Hematopoietic multipotent progenitor cell treated with erythropoietin and hydrocortisone succinate and interleukin-3 and kit ligand, for 8 days (in vitro differentiated cells): Measurements from ENCODE around the gene ADD2.
A peak's percentile ranks its signal among the peaks of the same experiment; 100 is the strongest.

Experiments
- DNase-seq: peaks from one replicate; pipeline ENCODE4 v3.0.0-alpha.2; 2015

The ADD2 gene

GRCh38 chr2:70784320-70784719 lies 16.3 kb upstream of the ADD2 start:
- no peak for DNase-seq

GRCh38 chr2:70779911-70780545 lies 12.0 kb upstream of the ADD2 start:
- DNase-seq, result no peak

GRCh38 chr2:70779491-70779890 lies 11.5 kb upstream of the ADD2 start:
- DNase-seq, result no peak

GRCh38 chr2:70778676-70779075 lies 10.7 kb upstream of the ADD2 start:
- DNase-seq, result no peak

GRCh38 chr2:70777450-70777849 lies 9.4 kb upstream of the ADD2 start:
- DNase-seq, result no peak

GRCh38 chr2:70776266-70776665 lies 8.3 kb upstream of the ADD2 start:
- DNase-seq, result no peak

- DNase-seq, result no peak
These were observed 7.1 kb upstream of the ADD2 start for GRCh38 chr2:70775141-70775540.

- DNase-seq, result no peak
These were observed 4.6 kb upstream of the ADD2 start for GRCh38 chr2:70772486-70773155.

GRCh38 chr2:70771446-70771845 lies 3.4 kb upstream of the ADD2 start:
- DNase-seq, result no peak

GRCh38 chr2:70769450-70769849 lies 1.4 kb upstream of the ADD2 start:
- DNase-seq, result no peak

- no peak for DNase-seq
These were observed 638 bp upstream of the ADD2 start for GRCh38 chr2:70768590-70769085.

GRCh38 chr2:70767079-70767698 lies 811 bp downstream of the ADD2 start:
- DNase-seq, result no peak

- DNase-seq, result no peak
These were observed 1.5 kb downstream of the ADD2 start for GRCh38 chr2:70766357-70767078.

GRCh38 chr2:70765507-70765906 lies 2.5 kb downstream of the ADD2 start:
- DNase-seq, result no peak

- DNase-seq, result no peak
These were observed 8.6 kb downstream of the ADD2 start for GRCh38 chr2:70759446-70759845.

- DNase-seq, result no peak
These were observed 10.0 kb downstream of the ADD2 start for GRCh38 chr2:70757966-70758365.

GRCh38 chr2:70757360-70757759 lies 10.6 kb downstream of the ADD2 start:
- DNase-seq, result no peak

GRCh38 chr2:70756128-70756527 lies 11.9 kb downstream of the ADD2 start:
- DNase-seq, result peak; percentile 50

- no peak for DNase-seq
These were observed 14.1 kb downstream of the ADD2 start for GRCh38 chr2:70753902-70754301.

GRCh38 chr2:70753031-70753430 lies 15.0 kb downstream of the ADD2 start:
- no peak for DNase-seq

GRCh38 chr2:70752396-70752795 lies 15.6 kb downstream of the ADD2 start:
- no peak for DNase-seq

GRCh38 chr2:70751881-70752280 lies 16.1 kb downstream of the ADD2 start:
- peak; percentile 65 for DNase-seq

GRCh38 chr2:70750320-70750719 lies 17.7 kb downstream of the ADD2 start:
- DNase-seq, result no peak
